COLO668 (cell line): ENCODE measurements around the gene TK1.

ENCODE experiments used
- DNase-seq: peaks from one replicate; lab custom pipeline; 2025; ENCODE audit not compliant: unreplicated experiment; lab: John Stamatoyannopoulos, UW

TK1 gene

GRCh38 chr17:78125138-78125913 lies 61.5 kb downstream of the TK1 start:
- DNase-seq = no peak

GRCh38 chr17:78124836-78125137 lies 62.1 kb downstream of the TK1 start:
- no peak for DNase-seq
